Right cardiac atrium (tissue), 5 donors: ENCODE results near the gene ECPAS. TPM values are rescaled to one million over a fixed set of nuclear protein-coding genes. Genes with fewer than 3 reads are reported as not detected.
"Not testable (repeated sequence)": the region's sequence is repeated elsewhere in the genome, so short reads cannot be mapped to it uniquely, and the experiment has no call there.

Experiments
- ATAC-seq, 2 donors: fragments of 200-7000 bp; cut with Tn5 transposase; one replicate each; pipeline versions ENCODE4 v1.8.0 to v1.9.1; 2020; ENCODE audit warnings: moderate library complexity in 2 of 2, mild to moderate bottlenecking in 1 of 2
- DNase-seq, 3 donors: peaks; one replicate each; pipeline ENCODE4 v3.0.0-alpha.2; 2020
- H3K27ac ChIP-seq: one replicate; pipeline ENCODE4 v1.5.1; 2013; ENCODE audit warnings: mild to moderate bottlenecking, low read length, control low read depth, moderate library complexity
- H3K27me3 ChIP-seq: one replicate; pipeline ENCODE4 v1.6.1; 2013; ENCODE audit not compliant: control insufficient read depth, insufficient read depth
- H3K4me1 ChIP-seq: one replicate; pipeline ENCODE4 v1.6.1; 2013; ENCODE audit warnings: low read length; ENCODE audit not compliant: control insufficient read depth, insufficient read depth
- H3K4me3 ChIP-seq: one replicate; pipeline ENCODE4 v1.5.1; 2013; ENCODE audit warnings: low read length, control low read depth
- H3K9me3 ChIP-seq: one replicate; pipeline ENCODE4 v1.6.1; 2013; ENCODE audit warnings: low read length; ENCODE audit not compliant: control insufficient read depth
- WGBS: extraction: QIAGEN DNeasy Blood & Tissue Kit; methylation state at CpG from one replicate; pipeline ENCODE4 v1.1.7; 2013; 5-methylcytosine and 5-hydroxymethylcytosine counted together
- intact Hi-C, 4 donors: fragments of 100-400 bp; cut with DNase I; formaldehyde crosslinking; loops; one replicate each; pipeline versions ENCODE4 v1.11.0 to v1.14.0; 2022 to 2023
- polyA plus RNA-seq: library from polyadenylated mRNA; stranded (reverse); fragments of 200-250 nt; gene quantifications from one replicate; pipeline ENCODE4 v1.2.3, GENCODE V29; 2013
- total RNA-seq, 4 donors: library from RNA; stranded (reverse); fragmentation: NEBNext Ultra II Directional; extraction: Animal tissue kit (Norgen Biotek cat#: 25700); gene quantifications; one replicate each; pipeline ENCODE4 v1.2.1, GENCODE V29; 2021
- donor health status: healthy with polysubstance abuse.
- donor health status: DM: no; HTN: yes; CAD: no.
- donor health status: DM: no; HTN: no; CAD: no.
- donor health status: DM: no; HTN: yes; CAD: no; lungs with severe emphysema.
- donor health status: DM: yes; HTN: yes; CAD: no.

The ECPAS gene
- total and polyA plus RNA-seq, 5 donors = 24.3 to 99.1 (median 90.0) TPM

GRCh38 chr9:111412280-111412679 is 71.9 kb downstream of the ECPAS start:
- H3K27me3 ChIP-seq = no peaks in the 10 kb centered on the region
- no peaks in the 10 kb centered on the region for H3K4me1 ChIP-seq
- WGBS = 75% methylated on average over 4 of the region's 4 CpGs
- DNase-seq = no peak
- no peak overlapping the region for H3K27ac ChIP-seq
- H3K4me3 ChIP-seq = no peak overlapping the region
- intact Hi-C loops = loop anchor here in 2 of 4 donors (10.0 kb wide), 2 partner anchors 47 to 63 kb away; no protein-coding TSS in a partner anchor
- no peak for ATAC-seq
- H3K9me3 ChIP-seq = no peaks in the 10 kb centered on the region

GRCh38 chr9:111411266-111411665 is 72.9 kb downstream of the ECPAS start:
- no peaks in the 10 kb centered on the region for H3K4me1 ChIP-seq
- 95% methylated on average over 6 of the region's 6 CpGs for WGBS
- intact Hi-C loops = loop anchor here in 2 of 4 donors (10.0 kb wide), 2 partner anchors 46 to 64 kb away; no protein-coding TSS in a partner anchor

GRCh38 chr9:111407813-111408212 is 76.4 kb downstream of the ECPAS start:
- Histone ChIP-seq H3K4me3 (no peak overlapping the region), H3K27ac (no peak overlapping the region), H3K27me3 (no peaks in the 10 kb centered on the region), H3K9me3 (no peaks in the 10 kb centered on the region), H3K4me1 (no peaks in the 10 kb centered on the region)
- ATAC-seq = no peak
- WGBS = 91% methylated on average over 3 of the region's 3 CpGs
- no peak for DNase-seq
- intact Hi-C loops = no loop called here

More at GRCh38 chr9:111411266-111411665, 72.9 kb downstream of the ECPAS start:
- Histone ChIP-seq H3K27ac (no peak overlapping the region), H3K9me3 (no peaks in the 10 kb centered on the region), H3K4me3 (no peak overlapping the region), H3K27me3 (no peaks in the 10 kb centered on the region)
- DNase-seq = no peak
- ATAC-seq = no peak

GRCh38 chr9:111405701-111406100 is 78.5 kb downstream of the ECPAS start:
- Histone ChIP-seq H3K27me3 (no peaks in the 10 kb centered on the region), H3K9me3 (no peaks in the 10 kb centered on the region), H3K4me3 (no peak overlapping the region), H3K27ac (no peak overlapping the region), H3K4me1 (no peaks in the 10 kb centered on the region)
- DNase-seq (no peak), ATAC-seq (no peak)
- intact Hi-C loops = no loop called here

- H3K27me3 ChIP-seq, intact Hi-C loops, H3K4me3 ChIP-seq, H3K4me1 ChIP-seq, H3K9me3 ChIP-seq, H3K27ac ChIP-seq, DNase-seq, ATAC-seq: not testable (repeated sequence)
- 99% methylated on average over 5 of the region's 5 CpGs for WGBS
Observed at GRCh38 chr9:111401486-111401885, 82.7 kb downstream of the ECPAS start.

- DNase-seq = no peak
- ATAC-seq = no peak
Observed at GRCh38 chr9:111400564-111400898, 83.7 kb downstream of the ECPAS start.

GRCh38 chr9:111399772-111400563 is 84.2 kb downstream of the ECPAS start:
- H3K27ac ChIP-seq = no peak overlapping the region
- no peaks in the 10 kb centered on the region for H3K4me1 ChIP-seq
- intact Hi-C loops = no loop called here
- H3K9me3 ChIP-seq = no peaks in the 10 kb centered on the region
- no peak overlapping the region for H3K4me3 ChIP-seq
- no peak for DNase-seq
- 97% methylated on average over 4 of the region's 4 CpGs for whole genome bisulfite sequencing
- H3K27me3 ChIP-seq = no peaks in the 10 kb centered on the region
- ATAC-seq = no peak

More at GRCh38 chr9:111400564-111400898, 83.7 kb downstream of the ECPAS start:
- no peaks in the 10 kb centered on the region for H3K4me1 ChIP-seq
- intact Hi-C loops = no loop called here
- H3K27ac ChIP-seq = no peak overlapping the region
- H3K9me3 ChIP-seq = no peaks in the 10 kb centered on the region
- H3K4me3 ChIP-seq = no peak overlapping the region
- H3K27me3 ChIP-seq = no peaks in the 10 kb centered on the region

- intact Hi-C loops = no loop called here
Observed at GRCh38 chr9:111399211-111399739, 84.9 kb downstream of the ECPAS start.

GRCh38 chr9:111393971-111394370 is 90.2 kb downstream of the ECPAS start:
- Histone ChIP-seq H3K4me1 (no peaks in the 10 kb centered on the region), H3K27me3 (no peaks in the 10 kb centered on the region), H3K27ac (no peak overlapping the region), H3K9me3 (no peaks in the 10 kb centered on the region), H3K4me3 (no peak overlapping the region)
- WGBS = 74% methylated on average over 1 of the region's 1 CpG
- intact Hi-C loops = no loop called here
- ATAC-seq (no peak), DNase-seq (no peak)

More at GRCh38 chr9:111399211-111399739, 84.9 kb downstream of the ECPAS start:
- ATAC-seq (no peak), DNase-seq (no peak)
- Histone ChIP-seq H3K4me1 (no peaks in the 10 kb centered on the region), H3K9me3 (no peaks in the 10 kb centered on the region), H3K4me3 (no peak overlapping the region), H3K27me3 (no peaks in the 10 kb centered on the region), H3K27ac (no peak overlapping the region)
- 95% methylated on average over 4 of the region's 4 CpGs for WGBS

- no peak overlapping the region for H3K27ac ChIP-seq
- no peak for DNase-seq
- H3K4me1 ChIP-seq = no peaks in the 10 kb centered on the region
- intact Hi-C loops = no loop called here
- WGBS = 95% methylated on average over 4 of the region's 4 CpGs
- no peak for ATAC-seq
- H3K9me3 ChIP-seq = no peaks in the 10 kb centered on the region
- no peak overlapping the region for H3K4me3 ChIP-seq
- no peaks in the 10 kb centered on the region for H3K27me3 ChIP-seq
Observed at GRCh38 chr9:111389406-111389805, 94.8 kb downstream of the ECPAS start.

- Histone ChIP-seq H3K27me3 (no peaks in the 10 kb centered on the region), H3K4me1 (no peaks in the 10 kb centered on the region), H3K4me3 (no peak overlapping the region), H3K9me3 (no peaks in the 10 kb centered on the region), H3K27ac (no peak overlapping the region)
- ATAC-seq (no peak), DNase-seq (no peak)
- intact Hi-C loops = no loop called here
- 94% methylated on average over 3 of the region's 3 CpGs for WGBS
Observed at GRCh38 chr9:111386386-111386785, 97.8 kb downstream of the ECPAS start.
